HepG2 (cell line): ENCODE measurements around the gene SOX12. TPM values are rescaled to one million over a fixed set of nuclear protein-coding genes. Genes with fewer than 3 reads are reported as not detected.

Source experiments
- CHCHD3 ChIP-seq: sonication (generic); formaldehyde crosslinking; IDR thresholded peaks from 2 replicates; pipeline ENCODE4 v1.8.0; 2022; ENCODE audit warnings: mild to moderate bottlenecking, missing genetic modification reagents, moderate library complexity
- FUBP1 ChIP-seq: sonication (generic); formaldehyde crosslinking; IDR thresholded peaks from 2 replicates; pipeline ENCODE4 v1.5.1; 2020; ENCODE audit warnings: missing genetic modification reagents, mild to moderate bottlenecking, borderline replicate concordance
- MEF2D ChIP-seq: sonication (generic); formaldehyde crosslinking; IDR thresholded peaks from 2 replicates; pipeline ENCODE4 v1.5.1; 2020; ENCODE audit warnings: mild to moderate bottlenecking, missing genetic modification reagents
- NCOA1 ChIP-seq: sonication (generic); formaldehyde crosslinking; IDR thresholded peaks from 2 replicates; pipeline ENCODE4 v1.9.0; 2021; ENCODE audit warnings: missing genetic modification reagents
- SP2 ChIP-seq: sonication (generic); formaldehyde crosslinking; IDR thresholded peaks from 2 replicates; pipeline ENCODE4 v1.5.1; 2020; ENCODE audit warnings: mild to moderate bottlenecking, missing genetic modification reagents
- ZBTB1 ChIP-seq: sonication (generic); formaldehyde crosslinking; IDR thresholded peaks from 2 replicates; pipeline ENCODE4 v1.4.0; 2020; ENCODE audit warnings: missing genetic modification reagents, borderline replicate concordance
- ZBTB21 ChIP-seq: sonication (generic); formaldehyde crosslinking; IDR thresholded peaks from 2 replicates; pipeline ENCODE4 v1.4.0; 2020; ENCODE audit warnings: missing genetic modification reagents
- ZFY ChIP-seq: sonication (generic); formaldehyde crosslinking; IDR thresholded peaks from 2 replicates; pipeline ENCODE4 v1.4.0; 2020; ENCODE audit warnings: missing genetic modification reagents
- ZNF205 ChIP-seq: IDR thresholded peaks from 2 replicates; pipeline ENCODE4 v1.6.1; 2018; ENCODE audit warnings: missing biosample characterization, missing genetic modification reagents
- ZNF646 ChIP-seq: sonication (generic); formaldehyde crosslinking; IDR thresholded peaks from 2 replicates; pipeline ENCODE4 v1.9.0; 2021; ENCODE audit warnings: mild to moderate bottlenecking, missing genetic modification reagents
- ZNF670 ChIP-seq: sonication (generic); formaldehyde crosslinking; IDR thresholded peaks from 2 replicates; pipeline ENCODE4 v1.8.0; 2022; ENCODE audit warnings: mild to moderate bottlenecking, missing genetic modification reagents, borderline replicate concordance
- ZNF746 ChIP-seq: sonication (generic); formaldehyde crosslinking; IDR thresholded peaks from 2 replicates; pipeline ENCODE4 v1.8.0; 2022; ENCODE audit warnings: mild to moderate bottlenecking, missing genetic modification reagents
- polyA plus RNA-seq, 8 experiments: library from polyadenylated mRNA; depleted of rRNA in 3 of 8; stranded (reverse) in 7 of 8; unstranded in 1 of 8; fragments of >200 nt; fragmentation: Illumina TruSeq in 4 of 8; extraction: Trizol in 4 of 8; gene quantifications; 2 replicates each; pipeline versions ENCODE4 v1.2.1 to v1.2.3, GENCODE V29; 2011 to 2016; ENCODE audit warnings: low read depth in 4 of 8, missing spikeins in 1 of 8, mixed read lengths in 1 of 8; ENCODE audit not compliant: insufficient read depth in 1 of 8
- total RNA-seq, 5 experiments: library from RNA; depleted of rRNA; stranded (reverse); fragments of >200 nt; fragmentation: Illumina TruSeq; extraction: Trizol; gene quantifications; 2 replicates each; pipeline ENCODE4 v1.2.3, GENCODE V29; 2016; ENCODE audit warnings: low read depth in 1 of 5
- TF ChIP-seq, protein P1 (sequence below), 2 experiments: IDR thresholded peaks; 2 replicates each; pipeline ENCODE4 v1.6.1; 2011 to 2012; ENCODE audit warnings: low read length in 2 of 2, borderline replicate concordance in 1 of 2, low read depth in 1 of 2, mild to moderate bottlenecking in 1 of 2, moderate library complexity in 1 of 2
- TF ChIP-seq, protein P2 (sequence below): sonication (generic); formaldehyde crosslinking; conservative IDR thresholded peaks from 2 replicates; pipeline ENCODE4 v1.5.0; 2020; ENCODE audit warnings: missing genetic modification reagents

The SOX12 gene
- total and polyA plus RNA-seq, 2 of the 13 experiments (the other 11 are each of a cell fraction or from before 2014, with no cell fraction given): 10.0 to 18.7 TPM

DNA sequence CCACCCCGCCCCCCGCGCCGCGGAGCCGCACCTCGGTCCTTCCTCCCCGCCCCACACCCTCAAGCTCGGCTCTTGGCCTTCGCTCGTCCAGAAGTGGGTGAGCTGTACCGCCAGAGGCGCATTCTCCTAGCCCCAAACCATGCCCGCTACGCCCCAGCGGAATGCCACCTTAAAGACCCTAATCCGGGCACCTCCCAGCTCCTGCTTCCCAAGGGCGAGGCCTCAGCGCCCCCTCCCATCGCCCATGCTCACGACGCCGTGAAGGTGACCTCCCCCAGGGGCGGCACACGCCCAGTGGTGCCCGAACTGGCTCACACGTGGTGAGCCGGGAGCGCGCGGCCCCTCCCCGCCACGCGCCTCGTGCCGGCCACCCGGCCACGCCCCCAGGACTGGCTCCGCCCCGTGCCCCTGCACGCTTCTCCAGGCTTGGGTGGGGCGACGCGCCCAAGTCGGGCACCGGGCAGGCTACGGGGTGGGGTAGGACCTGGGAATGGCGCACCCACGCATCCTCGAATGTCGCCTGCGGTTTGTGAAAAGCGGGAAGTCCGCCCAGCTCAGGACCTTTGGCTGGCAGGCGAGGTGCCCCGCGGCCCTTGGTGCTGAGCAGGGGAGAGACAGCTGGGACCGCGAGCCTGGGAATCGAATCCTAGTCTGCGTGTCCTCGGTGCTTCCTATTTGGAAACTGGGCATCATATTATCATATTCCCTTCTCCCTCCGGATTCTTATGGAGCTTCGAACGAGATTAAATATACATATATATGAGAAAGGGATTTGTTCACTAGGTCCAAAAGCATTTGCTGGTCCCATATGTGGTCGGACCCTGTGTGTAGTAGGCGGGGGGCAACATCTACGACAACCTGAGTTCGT lies 941 bp upstream of the SOX12 start (continued):
- peak; percentile 94; the same call in 1 of the 2 replicates for TF ChIP-seq ZNF670
- no peak for TF ChIP-seq FUBP1 (CRISPR knock-in tag)
- TF ChIP-seq CHCHD3: no peak; the same call in 1 of the 2 replicates
- no peak for TF ChIP-seq ZBTB1
- TF ChIP-seq, protein P1, sequence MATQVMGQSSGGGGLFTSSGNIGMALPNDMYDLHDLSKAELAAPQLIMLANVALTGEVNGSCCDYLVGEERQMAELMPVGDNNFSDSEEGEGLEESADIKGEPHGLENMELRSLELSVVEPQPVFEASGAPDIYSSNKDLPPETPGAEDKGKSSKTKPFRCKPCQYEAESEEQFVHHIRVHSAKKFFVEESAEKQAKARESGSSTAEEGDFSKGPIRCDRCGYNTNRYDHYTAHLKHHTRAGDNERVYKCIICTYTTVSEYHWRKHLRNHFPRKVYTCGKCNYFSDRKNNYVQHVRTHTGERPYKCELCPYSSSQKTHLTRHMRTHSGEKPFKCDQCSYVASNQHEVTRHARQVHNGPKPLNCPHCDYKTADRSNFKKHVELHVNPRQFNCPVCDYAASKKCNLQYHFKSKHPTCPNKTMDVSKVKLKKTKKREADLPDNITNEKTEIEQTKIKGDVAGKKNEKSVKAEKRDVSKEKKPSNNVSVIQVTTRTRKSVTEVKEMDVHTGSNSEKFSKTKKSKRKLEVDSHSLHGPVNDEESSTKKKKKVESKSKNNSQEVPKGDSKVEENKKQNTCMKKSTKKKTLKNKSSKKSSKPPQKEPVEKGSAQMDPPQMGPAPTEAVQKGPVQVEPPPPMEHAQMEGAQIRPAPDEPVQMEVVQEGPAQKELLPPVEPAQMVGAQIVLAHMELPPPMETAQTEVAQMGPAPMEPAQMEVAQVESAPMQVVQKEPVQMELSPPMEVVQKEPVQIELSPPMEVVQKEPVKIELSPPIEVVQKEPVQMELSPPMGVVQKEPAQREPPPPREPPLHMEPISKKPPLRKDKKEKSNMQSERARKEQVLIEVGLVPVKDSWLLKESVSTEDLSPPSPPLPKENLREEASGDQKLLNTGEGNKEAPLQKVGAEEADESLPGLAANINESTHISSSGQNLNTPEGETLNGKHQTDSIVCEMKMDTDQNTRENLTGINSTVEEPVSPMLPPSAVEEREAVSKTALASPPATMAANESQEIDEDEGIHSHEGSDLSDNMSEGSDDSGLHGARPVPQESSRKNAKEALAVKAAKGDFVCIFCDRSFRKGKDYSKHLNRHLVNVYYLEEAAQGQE (IDR thresholded peaks at IDR 0.05; ENCODE audit: borderline replicate concordance in 1 of 2, low read depth in 1 of 2, low read length in 2 of 2): peak in 1 of 2 experiments; percentile 14; a peak in 1 of 4 replicates
- TF ChIP-seq NCOA1 (CRISPR knock-in tag): peak; percentile 97
- TF ChIP-seq ZFY (CRISPR knock-in tag): peak; percentile 88
- peak; percentile 88 for TF ChIP-seq ZNF205 (CRISPR knock-in tag)
- no peak for TF ChIP-seq ZBTB21 (CRISPR knock-in tag)
- peak; percentile 5; the same call in 1 of the 2 replicates for TF ChIP-seq ZNF646 (CRISPR knock-in tag)
- TF ChIP-seq ZNF746 (CRISPR knock-in tag): peak; percentile 94; the same call in 1 of the 2 replicates
- TF ChIP-seq MEF2D (CRISPR knock-in tag): no peak; the same call in none of the 2 replicates
- no peak for TF ChIP-seq SP2
- TF ChIP-seq, protein P2, sequence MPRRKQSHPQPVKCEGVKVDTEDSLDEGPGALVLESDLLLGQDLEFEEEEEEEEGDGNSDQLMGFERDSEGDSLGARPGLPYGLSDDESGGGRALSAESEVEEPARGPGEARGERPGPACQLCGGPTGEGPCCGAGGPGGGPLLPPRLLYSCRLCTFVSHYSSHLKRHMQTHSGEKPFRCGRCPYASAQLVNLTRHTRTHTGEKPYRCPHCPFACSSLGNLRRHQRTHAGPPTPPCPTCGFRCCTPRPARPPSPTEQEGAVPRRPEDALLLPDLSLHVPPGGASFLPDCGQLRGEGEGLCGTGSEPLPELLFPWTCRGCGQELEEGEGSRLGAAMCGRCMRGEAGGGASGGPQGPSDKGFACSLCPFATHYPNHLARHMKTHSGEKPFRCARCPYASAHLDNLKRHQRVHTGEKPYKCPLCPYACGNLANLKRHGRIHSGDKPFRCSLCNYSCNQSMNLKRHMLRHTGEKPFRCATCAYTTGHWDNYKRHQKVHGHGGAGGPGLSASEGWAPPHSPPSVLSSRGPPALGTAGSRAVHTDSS: peak; percentile 94; the same call in 1 of the 2 replicates
